Esophagus muscularis mucosa (tissue), 4 donors: ENCODE measurements around the gene SMAD1. TPM values are rescaled to one million over a fixed set of nuclear protein-coding genes. Genes with fewer than 3 reads are reported as not detected.

Experiments used
- DNase-seq: peaks from one replicate; pipeline ENCODE4 v3.0.0-alpha.2; 2017; ENCODE audit errors: extremely low spot score
- H3K27ac ChIP-seq, 4 donors: fragments of 200-600 bp; sonication (generic); replicated peaks in 1 of 4; 1 replicate in 3 of 4; 2 replicates in 1 of 4; pipeline ENCODE4 v1.5.1; 2016 to 2019; ENCODE audit warnings: mild to moderate bottlenecking in 1 of 4
- H3K27me3 ChIP-seq, 4 donors: fragments of 200-600 bp; sonication (generic); one replicate each; pipeline versions ENCODE4 v1.5.1 to v1.6.0; 2016 to 2019
- H3K36me3 ChIP-seq, 4 donors: fragments of 200-600 bp; sonication (generic); one replicate each; pipeline ENCODE4 v1.5.1; 2016 to 2019
- H3K4me1 ChIP-seq, 4 donors: fragments of 200-600 bp; sonication (generic); one replicate each; pipeline ENCODE4 v1.5.1; 2016 to 2019
- H3K4me3 ChIP-seq, 4 donors: fragments of 200-600 bp; sonication (generic); 1 replicate in 2 of 4; 2 replicates in 2 of 4; pipeline ENCODE4 v1.5.1; 2016 to 2019; ENCODE audit warnings: mild to moderate bottlenecking in 4 of 4, moderate library complexity in 1 of 4
- H3K9me3 ChIP-seq, 4 donors: fragments of 200-600 bp; sonication (generic); 1 replicate in 3 of 4; 2 replicates in 1 of 4; pipeline ENCODE4 v1.5.1; 2016 to 2019
- EP300 ChIP-seq: sonication (generic); formaldehyde crosslinking; IDR thresholded peaks from one replicate; pipeline ENCODE4 v1.6.1; 2017; ENCODE audit warnings: antibody characterized with exemption
- POLR2A ChIP-seq: fragments of 450-650 bp; IDR thresholded peaks from one replicate; pipeline ENCODE4 v1.6.1; 2017; ENCODE audit warnings: antibody characterized with exemption, moderate library complexity, mild to moderate bottlenecking, low read depth
- POLR2AphosphoS5 ChIP-seq, 2 donors: sonication (generic); formaldehyde crosslinking; IDR thresholded peaks; one replicate each; pipeline ENCODE4 v1.6.1; 2017; ENCODE audit warnings: antibody characterized with exemption in 2 of 2
- WGBS: methylation state at CpG from one replicate; pipeline ENCODE4 v1.1.5; 2018; 5-methylcytosine and 5-hydroxymethylcytosine counted together
- intact Hi-C: fragments of 100-400 bp; cut with DNase I; formaldehyde crosslinking; loops from one replicate; pipeline ENCODE4 v1.15.1; 2023
- total RNA-seq, 4 donors: library from RNA; depleted of rRNA; stranded (reverse); fragments of >200 nt; gene quantifications; one replicate each; pipeline versions ENCODE4 v1.1.0 to v1.2.1, GENCODE V29; 2016
- TF ChIP-seq, protein P1 (sequence below), 3 experiments: fragments of 200-600 bp in 2 of 3; fragments of 450-650 bp in 1 of 3; sonication (generic) in 2 of 3; IDR thresholded peaks; one replicate each; pipeline ENCODE4 v1.5.1; 2017 to 2019; ENCODE audit warnings: antibody characterized with exemption in 3 of 3, mild to moderate bottlenecking in 2 of 3, moderate library complexity in 1 of 3

SMAD1 gene
- total RNA-seq, 4 donors from 2014 or later: 19.5 to 34.3 (median 29.2) TPM

DNA sequence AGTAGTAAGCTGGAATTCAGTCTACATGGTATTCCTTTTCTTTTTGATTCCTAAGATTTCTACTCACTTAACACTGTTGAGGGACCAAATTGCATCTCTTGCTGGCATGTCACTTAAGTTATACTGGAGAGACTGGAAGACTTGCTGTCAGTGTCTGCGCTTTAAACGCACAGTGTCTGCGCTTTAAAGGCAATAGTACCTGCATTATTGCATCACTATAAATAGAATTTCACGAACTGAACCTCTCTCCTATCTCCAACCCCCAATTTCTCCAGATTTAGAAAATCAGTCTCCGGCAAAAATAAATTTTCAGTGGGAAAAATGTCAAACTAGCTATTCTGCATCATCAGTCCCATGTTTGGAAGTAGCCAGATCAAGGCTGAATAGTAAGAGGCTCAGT, 21.2 kb downstream of the SMAD1 start:
- no peaks in the 10 kb centered on the region for H3K27me3 ChIP-seq
- H3K9me3 ChIP-seq: no peaks in the 10 kb centered on the region
- no peaks in the 10 kb centered on the region for H3K36me3 ChIP-seq
- no peak for DNase-seq
- no peak overlapping the region for H3K4me3 ChIP-seq
- TF ChIP-seq POLR2AphosphoS5 (IDR thresholded peaks at IDR 0.05) (no peak), EP300 (no peak), POLR2A (no peak)
- TF ChIP-seq, protein P1, sequence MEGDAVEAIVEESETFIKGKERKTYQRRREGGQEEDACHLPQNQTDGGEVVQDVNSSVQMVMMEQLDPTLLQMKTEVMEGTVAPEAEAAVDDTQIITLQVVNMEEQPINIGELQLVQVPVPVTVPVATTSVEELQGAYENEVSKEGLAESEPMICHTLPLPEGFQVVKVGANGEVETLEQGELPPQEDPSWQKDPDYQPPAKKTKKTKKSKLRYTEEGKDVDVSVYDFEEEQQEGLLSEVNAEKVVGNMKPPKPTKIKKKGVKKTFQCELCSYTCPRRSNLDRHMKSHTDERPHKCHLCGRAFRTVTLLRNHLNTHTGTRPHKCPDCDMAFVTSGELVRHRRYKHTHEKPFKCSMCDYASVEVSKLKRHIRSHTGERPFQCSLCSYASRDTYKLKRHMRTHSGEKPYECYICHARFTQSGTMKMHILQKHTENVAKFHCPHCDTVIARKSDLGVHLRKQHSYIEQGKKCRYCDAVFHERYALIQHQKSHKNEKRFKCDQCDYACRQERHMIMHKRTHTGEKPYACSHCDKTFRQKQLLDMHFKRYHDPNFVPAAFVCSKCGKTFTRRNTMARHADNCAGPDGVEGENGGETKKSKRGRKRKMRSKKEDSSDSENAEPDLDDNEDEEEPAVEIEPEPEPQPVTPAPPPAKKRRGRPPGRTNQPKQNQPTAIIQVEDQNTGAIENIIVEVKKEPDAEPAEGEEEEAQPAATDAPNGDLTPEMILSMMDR (IDR thresholded peaks at IDR 0.05): no peak
- H3K27ac ChIP-seq: peak overlapping the region; percentile 3 to 45 (median 22)
- H3K4me1 ChIP-seq: peaks cover 50 to 75% (median 54%) of the 10 kb centered on the region in 4 donors
- intact Hi-C loops: no loop called here
- WGBS: 88% methylated on average over 5 of the region's 5 CpGs

DNA sequence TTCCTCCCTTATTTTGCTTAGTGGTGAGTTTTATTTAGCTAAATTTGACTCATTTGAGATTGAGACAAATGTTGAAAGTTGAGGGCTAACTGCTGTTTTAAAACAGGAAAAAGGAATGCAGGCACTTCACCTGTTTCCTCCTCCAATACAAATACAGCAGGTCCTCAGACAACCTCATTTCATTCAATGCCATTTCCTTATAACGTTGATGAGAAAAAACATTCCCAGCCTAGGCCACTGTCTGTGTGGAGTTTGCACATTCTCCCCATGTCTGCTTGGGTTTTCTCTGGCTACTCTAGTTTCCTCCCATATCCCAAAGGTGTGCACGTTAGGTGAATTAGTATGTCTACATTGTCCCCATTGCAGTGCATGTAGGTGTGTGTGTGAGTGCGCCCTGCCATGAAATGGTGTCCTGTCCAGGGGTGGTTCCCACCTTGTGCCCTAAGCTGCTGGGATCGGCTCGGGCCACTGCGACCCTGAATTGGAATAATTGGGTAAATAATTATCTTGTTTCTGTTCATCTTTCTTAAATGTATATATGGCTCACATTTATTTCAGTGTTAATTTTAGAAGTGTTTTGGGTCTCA, 21.9 kb downstream of the SMAD1 start:
- 76% methylated on average over 6 of the region's 6 CpGs for whole genome bisulfite sequencing
- Histone ChIP-seq H3K4me1 (peaks cover 48 to 71% (median 53%) of the 10 kb centered on the region in 4 donors), H3K36me3 (no peaks in the 10 kb centered on the region), H3K4me3 (no peak overlapping the region), H3K27me3 (no peaks in the 10 kb centered on the region), H3K9me3 (no peaks in the 10 kb centered on the region), H3K27ac (peak overlapping the region; percentile 3 to 45 (median 28))
- no peak for DNase-seq
- intact Hi-C loops: no loop called here
- TF ChIP-seq, protein P1 (IDR thresholded peaks at IDR 0.05): no peak
- TF ChIP-seq EP300 (no peak), POLR2A (no peak)

DNA sequence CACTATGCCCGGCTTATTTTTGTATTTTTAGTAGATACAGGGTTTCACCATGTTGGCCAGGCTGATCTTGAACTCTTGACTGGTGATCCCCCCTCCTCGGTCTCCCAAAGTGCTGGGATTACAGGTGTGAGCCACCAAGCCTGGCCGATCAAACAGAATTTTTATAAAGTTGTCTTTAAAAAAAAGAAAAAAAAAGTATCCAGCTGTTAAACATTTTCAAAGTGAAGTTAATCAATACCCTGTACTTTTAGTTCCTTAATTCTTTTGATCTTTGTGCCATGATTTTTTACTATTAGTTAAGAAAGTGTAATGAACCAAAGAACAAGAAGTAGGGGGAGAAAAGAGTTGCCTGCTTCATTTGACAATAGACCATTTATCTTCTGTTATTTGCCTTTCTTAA, 24.3 kb downstream of the SMAD1 start:
- DNase-seq: no peak
- TF ChIP-seq, protein P1 (IDR thresholded peaks at IDR 0.05): no peak
- TF ChIP-seq EP300 (no peak), POLR2AphosphoS5 (IDR thresholded peaks at IDR 0.05) (no peak), POLR2A (no peak)
- H3K4me1 ChIP-seq: peaks cover 40 to 63% (median 48%) of the 10 kb centered on the region in 4 donors
- intact Hi-C loops: no loop called here
- H3K4me3 ChIP-seq: no peak overlapping the region
- no peaks in the 10 kb centered on the region for H3K27me3 ChIP-seq
- 92% methylated on average over 3 of the region's 3 CpGs for WGBS
- no peak overlapping the region for H3K27ac ChIP-seq
- no peaks in the 10 kb centered on the region for H3K36me3 ChIP-seq
- H3K9me3 ChIP-seq: peaks cover 0 to under 1% (median 0%) of the 10 kb centered on the region in 4 donors

DNA sequence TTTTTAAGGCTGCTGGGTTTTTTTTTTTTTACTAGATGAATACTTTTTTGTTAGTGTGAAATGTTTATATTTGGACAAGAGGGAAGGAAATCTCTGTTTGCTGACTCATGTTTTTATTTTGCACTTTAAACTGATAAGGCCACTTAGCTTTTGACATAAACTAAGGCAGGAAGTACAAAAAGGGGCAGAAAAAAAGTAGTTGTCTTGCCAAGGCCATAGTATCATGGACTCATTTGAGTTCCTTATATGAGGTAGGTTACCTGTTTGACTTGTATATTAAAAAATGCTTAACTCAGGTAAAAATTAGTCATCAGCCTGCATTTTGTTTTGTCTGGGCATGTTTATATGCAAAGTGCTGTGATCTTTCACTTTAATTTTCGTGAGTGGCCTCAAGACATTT, 26.0 kb downstream of the SMAD1 start:
- 74% methylated on average over 1 of the region's 1 CpG for WGBS
- Histone ChIP-seq H3K4me1 (peaks cover 24 to 46% (median 36%) of the 10 kb centered on the region in 4 donors), H3K9me3 (peaks cover 0 to 13% (median 10%) of the 10 kb centered on the region in 4 donors), H3K4me3 (no peak overlapping the region), H3K27ac (no peak overlapping the region), H3K27me3 (no peaks in the 10 kb centered on the region), H3K36me3 (no peaks in the 10 kb centered on the region)
- TF ChIP-seq POLR2A: no peak
- TF ChIP-seq EP300: no peak
- TF ChIP-seq, protein P1 (IDR thresholded peaks at IDR 0.05): no peak
- no peak for TF ChIP-seq POLR2AphosphoS5 (IDR thresholded peaks at IDR 0.05)
- no peak for DNase-seq
- intact Hi-C loops: no loop called here
